AG09309 (cell line): ENCODE data around the gene PDCL2.

ENCODE experiments used
- DNase-seq: peaks from one replicate; pipeline ENCODE4 v3.0.0-alpha.2; 2010; ENCODE audit warnings: low read depth
- H3K4me3 ChIP-seq: 2 replicates; pipeline ENCODE4 v1.5.1; 2011; ENCODE audit warnings: mild to moderate bottlenecking, low read depth, low read length, moderate library complexity; ENCODE audit not compliant: control insufficient read depth
- CTCF ChIP-seq: IDR thresholded peaks from 2 replicates; pipeline ENCODE4 v1.5.1; 2011; ENCODE audit warnings: mild to moderate bottlenecking, low read depth, low read length, inconsistent platforms; ENCODE audit not compliant: insufficient read depth, control insufficient read depth; ENCODE audit errors: missing control alignments

The PDCL2 gene

GRCh38 chr4:55512077-55512476, 80.0 kb downstream of the PDCL2 start:
- H3K4me3 ChIP-seq: no peak overlapping the region
- no peak for TF ChIP-seq CTCF
- no peak for DNase-seq

- TF ChIP-seq CTCF: no peak
- H3K4me3 ChIP-seq: no peak overlapping the region
- DNase-seq: no peak
Observed at GRCh38 chr4:55510685-55511084, 81.4 kb downstream of the PDCL2 start.

- no peak for TF ChIP-seq CTCF
- no peak overlapping the region for H3K4me3 ChIP-seq
- DNase-seq: no peak
Observed at GRCh38 chr4:55509266-55509665, 82.8 kb downstream of the PDCL2 start.

GRCh38 chr4:55507612-55508011, 84.4 kb downstream of the PDCL2 start:
- TF ChIP-seq CTCF: no peak

More at GRCh38 chr4:55507612-55508011, 84.4 kb downstream of the PDCL2 start:
- DNase-seq: no peak
- no peak overlapping the region for H3K4me3 ChIP-seq
